ENCODE results near the gene DBNL. TPM values are rescaled to one million over a fixed set of nuclear protein-coding genes. Genes with fewer than 3 reads are reported as not detected.

Gene DBNL
- total and polyA plus RNA-seq, 2 donors (not counting 1 experiment from before 2014, with no cell fraction given), result 335 to 386 TPM

GRCh38 chr7:44105832-44106231, 61.3 kb downstream of the DBNL start:
- CTCF ChIA-PET, result interaction anchor here (0.7 to 1.4 kb wide), 2 partner anchors 22 to 86 kb away, joined by 4 to 6 read pairs; no protein-coding TSS in a partner anchor
- intact Hi-C loops (cut with micrococcal nuclease), result loop anchor here (1.0 kb wide), 1 partner anchor 17 kb away; the partner anchor contains the start of gene POLD2
- no peak overlapping the region for H3K9ac ChIP-seq (ENCODE audit: low read length)

More at GRCh38 chr7:44105832-44106231, 61.3 kb downstream of the DBNL start:
- TF ChIP-seq EZH2 (IDR thresholded peaks at IDR 0.05; ENCODE audit: borderline replicate concordance, insufficient read depth, low read depth, low read length, poor library complexity, severe bottlenecking) (no peak), CTCF (IDR thresholded peaks at IDR 0.05) (no peak)
- H3K36me3 ChIP-seq (replicated peaks in 1 of 2; ENCODE audit: control extremely low read depth in 1 of 2, control insufficient read depth in 1 of 2, extremely low read depth in 1 of 2, insufficient read depth in 2 of 2, low read length in 1 of 2), result peaks cover 0 to 9% of the 10 kb centered on the region in 2 experiments
- H3K27me3 Mint-ChIP-seq, result no peaks in the 10 kb centered on the region
- whole genome bisulfite sequencing (ENCODE audit: insufficient coverage), result 0% methylated on average over 1 of the region's 2 CpGs
- H3K27me3 ChIP-seq (replicated peaks in 1 of 4; ENCODE audit: control extremely low read depth in 1 of 4, control insufficient read depth in 3 of 4, insufficient read depth in 4 of 4, low read length in 3 of 4), result peaks cover 0 to 11% (median 2%) of the 10 kb centered on the region in 4 experiments
- peaks cover 30 to 49% of the 10 kb centered on the region in 2 donors for H3K4me1 ChIP-seq (ENCODE audit: control insufficient read depth in 2 of 2, insufficient read depth in 2 of 2, low read length in 2 of 2)
- ATAC-seq (ENCODE audit: low read depth) (no peak), DNase-seq (peak; percentile 31)
- peaks cover 9% of the 10 kb centered on the region for H3K79me2 ChIP-seq (ENCODE audit: control insufficient read depth, insufficient read depth, low read length)
- no peak overlapping the region for H3K27ac ChIP-seq (ENCODE audit: low read length in 2 of 2)
- peak overlapping the region; percentile 76 for H3K27ac Mint-ChIP-seq
- H3K9me3 ChIP-seq (ENCODE audit: control extremely low read depth in 1 of 3, control insufficient read depth in 2 of 3, insufficient read depth in 1 of 3, low read length in 2 of 3), result peaks cover 0 to 2% (median 0%) of the 10 kb centered on the region in 3 donors
- peak overlapping the region in 1 of 5 experiments; percentile 59 for H3K4me3 ChIP-seq (ENCODE audit: control extremely low read depth in 1 of 5, extremely low read depth in 1 of 5, insufficient read depth in 1 of 5, low read depth in 2 of 5, low read length in 4 of 5)
- no peaks in the 10 kb centered on the region for H4K20me1 ChIP-seq (ENCODE audit: control insufficient read depth, insufficient read depth, low read length, poor library complexity, severe bottlenecking)
- peaks cover 44% of the 10 kb centered on the region for H3K4me1 Mint-ChIP-seq
- peak overlapping the region; percentile 90 for H3K4me3 Mint-ChIP-seq
- H3K9me3 Mint-ChIP-seq (ENCODE audit: insufficient read depth), result no peaks in the 10 kb centered on the region
- POLR2A ChIA-PET, result interaction anchor here (1.6 kb wide), 1 partner anchor 17 kb away, joined by 7 read pairs; the partner anchor contains the start of gene POLD2
- no peak overlapping the region for H2AFZ ChIP-seq (ENCODE audit: insufficient read depth, low read depth, low read length, poor library complexity, severe bottlenecking)
- H3K4me2 ChIP-seq (replicated peaks; ENCODE audit: low read depth, low read length, poor library complexity, severe bottlenecking), result peak overlapping the region; percentile 99
